ENCODE data around the gene BNIP3.

- no peak for TF ChIP-seq EZH2phosphoT487 (IDR thresholded peaks at IDR 0.05; ENCODE audit: low read depth)
- TF ChIP-seq, protein P1, sequence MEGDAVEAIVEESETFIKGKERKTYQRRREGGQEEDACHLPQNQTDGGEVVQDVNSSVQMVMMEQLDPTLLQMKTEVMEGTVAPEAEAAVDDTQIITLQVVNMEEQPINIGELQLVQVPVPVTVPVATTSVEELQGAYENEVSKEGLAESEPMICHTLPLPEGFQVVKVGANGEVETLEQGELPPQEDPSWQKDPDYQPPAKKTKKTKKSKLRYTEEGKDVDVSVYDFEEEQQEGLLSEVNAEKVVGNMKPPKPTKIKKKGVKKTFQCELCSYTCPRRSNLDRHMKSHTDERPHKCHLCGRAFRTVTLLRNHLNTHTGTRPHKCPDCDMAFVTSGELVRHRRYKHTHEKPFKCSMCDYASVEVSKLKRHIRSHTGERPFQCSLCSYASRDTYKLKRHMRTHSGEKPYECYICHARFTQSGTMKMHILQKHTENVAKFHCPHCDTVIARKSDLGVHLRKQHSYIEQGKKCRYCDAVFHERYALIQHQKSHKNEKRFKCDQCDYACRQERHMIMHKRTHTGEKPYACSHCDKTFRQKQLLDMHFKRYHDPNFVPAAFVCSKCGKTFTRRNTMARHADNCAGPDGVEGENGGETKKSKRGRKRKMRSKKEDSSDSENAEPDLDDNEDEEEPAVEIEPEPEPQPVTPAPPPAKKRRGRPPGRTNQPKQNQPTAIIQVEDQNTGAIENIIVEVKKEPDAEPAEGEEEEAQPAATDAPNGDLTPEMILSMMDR (IDR thresholded peaks at IDR 0.05; ENCODE audit: low read depth, low read length): no peak
Measured at GRCh38 chr10:131959841-131960240, 21.9 kb downstream of the BNIP3 start.

Measured in OCI-LY3 (cell line).